ENCODE measurements around the gene FNBP1.

- TF ChIP-seq EP300 (IDR thresholded peaks at IDR 0.05) (no peak), CTCF (IDR thresholded peaks at IDR 0.05) (no peak)
Measured at GRCh38 chr9:129987047-129987446, 55.9 kb downstream of the FNBP1 start.
